Medulla oblongata (tissue), 1 donor: ENCODE measurements around the gene ACO2.
"Not testable (repeated sequence)": the region's sequence is repeated elsewhere in the genome, so short reads cannot be mapped to it uniquely, and the experiment has no call there.

Experiments used
- DNase-seq: peaks from one replicate; pipeline ENCODE4 v3.0.0-alpha.2; 2015; ENCODE audit errors: extremely low spot score

Gene ACO2

GRCh38 chr22:41568811-41569210 lies 99.9 kb downstream of the ACO2 start:
- DNase-seq = no peak

GRCh38 chr22:41570221-41570620 lies 101.3 kb downstream of the ACO2 start:
- no peak for DNase-seq

- no peak for DNase-seq
Measured at GRCh38 chr22:41571786-41572185, 102.9 kb downstream of the ACO2 start.

DNA sequence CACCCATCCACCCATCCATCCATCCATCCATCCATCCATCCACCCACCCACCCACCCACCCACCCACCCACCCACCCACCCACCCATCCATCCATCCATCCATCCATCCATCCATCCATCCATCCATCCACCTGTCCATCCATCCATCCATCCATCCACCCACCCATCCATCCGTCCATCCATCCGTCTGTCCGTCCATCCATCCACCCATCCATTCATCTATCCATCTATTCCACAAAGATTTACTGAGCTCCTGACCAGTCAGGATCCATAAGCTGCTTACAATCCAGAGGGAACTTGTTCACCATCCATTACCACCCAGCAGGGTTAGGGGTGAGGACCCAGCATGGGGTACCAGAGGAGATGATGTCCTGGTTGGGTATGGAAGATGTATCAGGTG lies 103.4 kb downstream of the ACO2 start:
- not testable (repeated sequence) for DNase-seq

GRCh38 chr22:41573677-41574076 lies 104.8 kb downstream of the ACO2 start:
- no peak for DNase-seq

DNA sequence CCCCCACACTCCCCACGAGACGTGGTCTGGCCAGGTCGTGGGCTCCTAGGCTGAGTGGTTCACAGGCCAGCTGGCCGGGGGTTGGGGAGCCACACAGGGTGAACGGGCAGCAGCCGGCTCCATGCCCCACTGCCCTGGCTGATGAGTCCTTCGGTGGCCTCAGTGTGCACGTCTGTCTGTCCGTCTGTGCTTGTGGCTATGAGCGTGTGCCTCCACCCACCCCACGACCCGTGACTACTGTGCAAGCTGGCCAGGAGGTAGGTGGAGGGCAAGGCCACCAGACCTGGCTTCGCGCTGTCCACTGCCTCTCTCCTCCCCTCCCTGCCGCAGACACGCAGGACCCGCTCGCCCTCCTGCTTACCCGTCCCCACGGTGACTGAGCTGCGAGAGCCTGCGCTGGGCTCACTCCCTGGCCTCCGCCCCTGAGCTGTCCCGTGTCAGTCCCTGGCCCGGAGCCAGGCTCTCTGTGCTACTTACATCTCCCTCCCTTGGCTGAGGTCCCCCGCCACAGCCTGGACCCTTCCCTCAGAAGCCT lies 106.0 kb downstream of the ACO2 start:
- DNase-seq = peak; percentile 45

GRCh38 chr22:41575533-41575932 lies 106.6 kb downstream of the ACO2 start:
- DNase-seq = no peak

GRCh38 chr22:41576877-41577276 lies 108.0 kb downstream of the ACO2 start:
- no peak for DNase-seq

DNA sequence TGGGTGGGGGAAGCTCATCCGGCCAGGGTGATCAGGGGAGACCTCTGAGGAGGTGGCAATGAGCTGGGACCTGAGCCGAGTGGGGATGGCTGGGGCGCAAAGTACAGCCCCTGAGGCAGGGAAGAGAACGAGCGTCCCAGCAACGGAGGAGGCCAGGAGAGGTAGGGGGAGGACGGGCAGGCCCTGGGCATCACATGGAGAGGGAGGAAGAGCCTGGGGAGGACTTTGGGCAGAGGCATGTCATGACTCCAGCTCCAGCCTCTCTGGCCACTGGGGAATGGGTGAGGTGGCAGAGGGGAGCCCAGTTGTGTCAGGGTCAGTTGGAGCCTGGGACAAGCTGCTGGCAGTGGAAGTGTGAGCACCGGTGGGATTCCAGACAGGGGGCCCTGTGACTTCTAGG lies 109.2 kb downstream of the ACO2 start:
- no peak for DNase-seq
